ENCODE measurements around the gene SHISA8. TPM values are rescaled to one million over a fixed set of nuclear protein-coding genes. Genes with fewer than 3 reads are reported as not detected.

SHISA8 gene
- total and polyA plus RNA-seq, 10 of the 15 experiments (the other 5 are each of a cell fraction or from before 2014, with no cell fraction given) = 0.06 to 10.1 (median 0.25) TPM

- TF ChIP-seq PBX3 (IDR thresholded peaks at IDR 0.05; ENCODE audit: insufficient replicate concordance, low read depth, low read length) (no peak), SRF (IDR thresholded peaks at IDR 0.05; ENCODE audit: low read depth in 2 of 2, low read length in 2 of 2) (no peak), NFXL1 (IDR thresholded peaks at IDR 0.05; ENCODE audit: borderline replicate concordance) (no peak), ZBTB4 (CRISPR knock-in tag; IDR thresholded peaks at IDR 0.05) (no peak)
Observed at GRCh38 chr22:41891407-41891806, 23.5 kb downstream of the SHISA8 start (continued).

GRCh38 chr22:41888627-41889200 is 26.2 kb downstream of the SHISA8 start:
- no TSS peak for BruUV-seq (replicated peaks)
- H3K4me2 ChIP-seq (ENCODE audit: control insufficient read depth, insufficient read depth) = no peak overlapping the region
- H3K79me2 ChIP-seq (ENCODE audit: control insufficient read depth, insufficient read depth, low read length) = no peaks in the 10 kb centered on the region; the same call in none of the 2 replicates
- FAIRE-seq (peak; percentile 61), DNase-seq (ENCODE audit: low read depth, low spot score) (no peak), ATAC-seq (no peak)
- ChIA-PET SMC1A (ENCODE audit: uncharacterized antibody, unreplicated experiment) (interaction anchor here (0.6 to 1.3 kb wide), 3 partner anchors 14 to 59 kb away, joined by 3 to 7 read pairs (median 5); no protein-coding TSS in a partner anchor), RAD21 (ENCODE audit: unreplicated experiment) (interaction anchor here (0.9 to 1.0 kb wide), 3 partner anchors 8 to 35 kb away, joined by 3 to 4 read pairs (median 3); no protein-coding TSS in a partner anchor), POLR2A (interaction anchor here (0.5 to 1.3 kb wide), 2 partner anchors 7 to 217 kb away, joined by 3 to 6 read pairs; no protein-coding TSS in a partner anchor), CTCF (interaction anchor here (0.9 to 2.3 kb wide), 4 partner anchors 9 to 192 kb away, joined by 3 to 5 read pairs (median 4); partner anchors contain the start of gene MEI1)
- intact Hi-C loops (cut with micrococcal nuclease; ENCODE audit: unreplicated experiment) (no loop called here), in situ Hi-C loops (cut with MboI) (no loop called here)
- WGBS (ENCODE audit: insufficient coverage, insufficient replicate concordance, low lambda C conversion rate, missing lambda C conversion rate) = 18% methylated on average over 3 of the region's 4 CpGs
- H4K20me1 ChIP-seq (ENCODE audit: control insufficient read depth, insufficient read depth) = no peaks in the 10 kb centered on the region; the same call in 1 of the 2 replicates
- TF ChIP-seq SMAD5 (IDR thresholded peaks at IDR 0.05; ENCODE audit: low read depth) (no peak), POLR2AphosphoS5 (IDR thresholded peaks at IDR 0.05; ENCODE audit: low read length) (no peak), ZSCAN29 (IDR thresholded peaks at IDR 0.05) (no peak), ZNF24 (IDR thresholded peaks at IDR 0.05) (no peak), STAT1 (conservative IDR thresholded peaks at IDR 0.05) (no peak)
- no peaks in the 10 kb centered on the region for H3K27me3 ChIP-seq (replicated peaks in 1 of 2; ENCODE audit: control insufficient read depth in 2 of 2, insufficient read depth in 2 of 2, low read length in 1 of 2)
- no peaks in the 10 kb centered on the region for H3K9me3 ChIP-seq (replicated peaks; ENCODE audit: control insufficient read depth, insufficient read depth, low read length)
- H3K4me3 ChIP-seq = no peak overlapping the region
- peaks cover 14% of the 10 kb centered on the region for H3K4me1 ChIP-seq (ENCODE audit: control insufficient read depth, insufficient read depth, low read length)
- H3K27ac ChIP-seq (ENCODE audit: control insufficient read depth, insufficient read depth) = peak overlapping the region; percentile 48; the same call in 1 of the 2 replicates
- H2AFZ ChIP-seq (ENCODE audit: control insufficient read depth, low read depth, low read length) = no peak overlapping the region
- H3K9ac ChIP-seq (ENCODE audit: control insufficient read depth, insufficient read depth, low read length) = no peak overlapping the region
- peaks cover 42 to 71% of the 10 kb centered on the region in 2 experiments for H3K36me3 ChIP-seq (ENCODE audit: control insufficient read depth in 2 of 2, insufficient read depth in 2 of 2, low read length in 1 of 2)
